ENCODE data around the gene CLTRN.

DNA sequence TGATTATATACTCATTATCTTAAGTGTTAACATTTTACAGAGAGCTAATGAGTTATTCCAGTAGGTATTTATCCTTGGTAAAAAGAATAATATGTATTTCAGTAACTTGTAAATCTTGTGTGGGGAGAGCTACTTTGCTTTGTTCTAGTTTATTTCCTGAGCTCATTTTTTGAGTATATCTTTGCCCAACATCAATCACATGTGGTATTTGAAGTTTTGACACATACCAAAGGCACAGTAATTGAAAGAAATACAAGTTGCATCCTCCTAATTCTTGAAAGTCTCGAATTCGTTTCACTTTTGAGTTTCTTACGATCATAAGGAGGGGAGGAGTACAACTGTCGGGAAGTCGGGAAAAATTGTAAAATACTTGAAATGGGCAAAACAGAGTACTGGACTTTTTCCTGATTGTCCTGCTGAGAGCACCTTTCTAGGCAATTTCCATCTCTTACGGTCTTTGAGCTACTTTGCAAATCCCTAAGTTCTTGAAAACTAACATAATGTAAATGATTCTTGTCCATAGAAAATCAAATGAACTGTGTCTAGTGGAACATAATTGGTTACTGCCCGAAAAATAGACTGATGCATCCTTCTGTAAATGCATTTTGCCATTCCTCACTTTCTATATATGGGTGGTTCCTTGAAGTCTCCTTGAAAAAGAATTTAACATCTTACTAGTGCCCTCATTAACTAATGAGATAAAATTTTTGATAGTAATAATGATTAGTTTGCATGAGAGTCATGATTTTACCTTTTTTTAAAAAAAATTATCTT lies 20.6 kb downstream of the CLTRN start:
- no peak for TF ChIP-seq EZH2 (IDR thresholded peaks at IDR 0.05; ENCODE audit: borderline replicate concordance, low read depth, low read length, severe bottlenecking)
- TF ChIP-seq, protein P1, sequence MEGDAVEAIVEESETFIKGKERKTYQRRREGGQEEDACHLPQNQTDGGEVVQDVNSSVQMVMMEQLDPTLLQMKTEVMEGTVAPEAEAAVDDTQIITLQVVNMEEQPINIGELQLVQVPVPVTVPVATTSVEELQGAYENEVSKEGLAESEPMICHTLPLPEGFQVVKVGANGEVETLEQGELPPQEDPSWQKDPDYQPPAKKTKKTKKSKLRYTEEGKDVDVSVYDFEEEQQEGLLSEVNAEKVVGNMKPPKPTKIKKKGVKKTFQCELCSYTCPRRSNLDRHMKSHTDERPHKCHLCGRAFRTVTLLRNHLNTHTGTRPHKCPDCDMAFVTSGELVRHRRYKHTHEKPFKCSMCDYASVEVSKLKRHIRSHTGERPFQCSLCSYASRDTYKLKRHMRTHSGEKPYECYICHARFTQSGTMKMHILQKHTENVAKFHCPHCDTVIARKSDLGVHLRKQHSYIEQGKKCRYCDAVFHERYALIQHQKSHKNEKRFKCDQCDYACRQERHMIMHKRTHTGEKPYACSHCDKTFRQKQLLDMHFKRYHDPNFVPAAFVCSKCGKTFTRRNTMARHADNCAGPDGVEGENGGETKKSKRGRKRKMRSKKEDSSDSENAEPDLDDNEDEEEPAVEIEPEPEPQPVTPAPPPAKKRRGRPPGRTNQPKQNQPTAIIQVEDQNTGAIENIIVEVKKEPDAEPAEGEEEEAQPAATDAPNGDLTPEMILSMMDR (IDR thresholded peaks at IDR 0.05; ENCODE audit: borderline replicate concordance, extremely low read depth, low read length, poor library complexity, severe bottlenecking) = no peak
